NCI-H1694 treated with DMSO at 0.1 percent for 48 hours (cell line): ENCODE results near the gene PRR9.
A peak's percentile ranks its signal among the peaks of the same experiment; 100 is the strongest.
"Not testable (repeated sequence)": the region's sequence is repeated elsewhere in the genome, so short reads cannot be mapped to it uniquely, and the experiment has no call there.

ENCODE experiments used
- DNase-seq: peaks from one replicate; lab custom pipeline; 2025; lab: John Stamatoyannopoulos, UW

The PRR9 gene, protein sequence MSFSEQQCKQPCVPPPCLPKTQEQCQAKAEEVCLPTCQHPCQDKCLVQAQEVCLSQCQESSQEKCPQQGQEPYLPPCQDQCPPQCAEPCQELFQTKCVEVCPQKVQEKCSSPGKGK

DNA sequence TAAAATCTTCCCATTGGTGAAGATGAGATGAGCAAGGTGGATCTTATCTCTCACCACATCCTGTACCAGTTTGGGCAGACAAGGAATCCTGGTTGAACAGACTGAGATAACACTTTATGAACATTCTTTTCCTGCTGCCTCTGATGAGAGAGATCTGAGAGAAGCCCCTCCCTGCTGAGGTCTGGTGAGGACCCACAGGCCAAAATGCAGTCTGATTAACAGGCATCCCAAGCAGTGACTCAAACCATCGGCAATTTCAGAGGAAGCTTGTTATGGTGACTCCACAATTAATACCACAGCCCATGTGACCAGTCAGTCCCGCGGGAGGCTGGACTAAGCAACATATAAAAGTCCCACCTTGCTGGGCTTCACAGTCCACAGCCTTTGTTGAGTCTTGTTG, at the start of gene PRR9:
PRR9 (plus strand) TSS at position 373 of the 400 bp plus-strand sequence. CDS start 561 bp downstream, outside the sequence.
- DNase-seq: no peak

DNA sequence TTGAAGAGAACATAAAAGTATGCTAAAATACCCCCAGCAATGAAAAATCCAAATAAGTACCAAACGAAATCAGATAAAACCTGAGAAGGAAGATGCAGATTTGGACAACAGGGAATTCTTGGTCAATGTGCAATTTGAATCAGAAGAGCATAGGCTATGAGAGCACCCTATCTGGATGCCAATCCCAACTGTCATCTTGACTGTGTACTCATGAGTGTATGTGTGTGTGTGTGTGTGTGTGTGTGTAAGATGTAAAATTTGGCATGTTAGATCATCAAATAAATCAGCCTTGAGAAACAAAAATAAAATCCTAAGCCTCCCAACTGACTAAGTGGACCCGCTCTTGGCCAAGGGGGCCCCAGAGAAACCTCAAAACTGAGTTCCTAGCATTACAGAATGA, 48.7 kb upstream of the PRR9 start:
- DNase-seq: no peak

DNA sequence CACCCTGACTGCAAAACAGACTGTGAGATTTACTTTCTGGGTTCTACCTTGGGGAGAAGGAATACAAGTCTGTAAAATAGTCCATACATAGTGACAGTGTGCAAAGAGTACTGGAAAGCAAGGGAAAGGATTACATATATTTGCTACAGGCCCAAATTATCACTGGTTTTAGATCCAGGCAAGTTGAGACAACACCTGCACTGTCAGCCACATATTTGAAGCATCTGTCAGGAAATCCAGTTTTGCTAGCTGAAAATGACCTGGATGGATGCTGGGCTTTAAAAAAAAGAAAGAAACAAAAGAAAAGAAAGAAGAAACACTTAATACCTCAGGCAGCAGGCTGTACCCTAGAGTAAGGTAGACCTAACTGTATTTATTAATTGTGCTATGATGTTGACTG, 42.8 kb upstream of the PRR9 start:
- no peak for DNase-seq

- DNase-seq: no peak
These were observed 38.5 kb upstream of the PRR9 start for GRCh38 chr1:153178922-153179321.

GRCh38 chr1:153180556-153180955, 36.8 kb upstream of the PRR9 start:
- no peak for DNase-seq

- not testable (repeated sequence) for DNase-seq
These were observed 29.1 kb upstream of the PRR9 start for GRCh38 chr1:153188301-153188700.

- DNase-seq: no peak
These were observed 27.0 kb upstream of the PRR9 start for GRCh38 chr1:153190373-153190772.

GRCh38 chr1:153192697-153193096, 24.7 kb upstream of the PRR9 start:
- no peak for DNase-seq

- no peak for DNase-seq
These were observed 22.9 kb upstream of the PRR9 start for GRCh38 chr1:153194331-153195050.

- DNase-seq: no peak
These were observed 22.2 kb upstream of the PRR9 start for GRCh38 chr1:153195216-153195615.

- no peak for DNase-seq
These were observed 15.4 kb upstream of the PRR9 start for GRCh38 chr1:153202006-153202405.

GRCh38 chr1:153203130-153203529, 14.3 kb upstream of the PRR9 start, which contains the start of gene LELP1:
Gene LELP1, plus strand, starts transcription at chr1:153203430. Its CDS starts 1,278 bp downstream, at chr1:153204708.
- DNase-seq: no peak

- DNase-seq: no peak
These were observed 10.8 kb upstream of the PRR9 start for GRCh38 chr1:153206631-153207030.

GRCh38 chr1:153210206-153210605, 7.2 kb upstream of the PRR9 start:
- no peak for DNase-seq

- no peak for DNase-seq
These were observed 5.2 kb upstream of the PRR9 start for GRCh38 chr1:153212201-153212600.

- DNase-seq: no peak
These were observed 3.9 kb upstream of the PRR9 start for GRCh38 chr1:153213519-153213918.

- DNase-seq: no peak
These were observed 496 bp downstream of the PRR9 start for GRCh38 chr1:153217744-153218416.

GRCh38 chr1:153220606-153221303, 3.4 kb downstream of the PRR9 start:
- no peak for DNase-seq

GRCh38 chr1:153223040-153223891, 5.9 kb downstream of the PRR9 start:
- peak; percentile 12 for DNase-seq

GRCh38 chr1:153227810-153228209, 10.4 kb downstream of the PRR9 start:
- no peak for DNase-seq

DNA sequence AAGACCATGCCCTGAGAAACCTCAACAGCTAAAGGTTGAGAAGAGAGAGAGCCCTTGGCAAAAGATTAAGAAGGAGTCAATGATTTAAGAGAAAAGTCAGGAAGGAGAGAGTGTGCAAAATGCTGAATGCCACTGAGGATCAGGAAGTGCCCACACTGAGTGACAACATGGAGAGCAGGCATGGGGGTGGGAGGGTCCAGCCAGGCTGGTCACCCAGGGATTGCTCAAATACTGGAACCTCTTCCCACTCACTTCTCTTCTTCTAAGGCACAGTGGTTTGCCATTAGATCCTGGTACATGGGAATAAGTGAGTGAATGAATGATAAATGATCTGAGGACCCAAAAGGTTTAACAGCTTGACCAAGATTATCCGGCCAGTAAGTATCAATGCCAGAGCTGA, 11.1 kb downstream of the PRR9 start:
- no peak for DNase-seq
